T follicular helper cell (primary cell): ENCODE measurements around the gene SCML1.

Experiments
- DNase-seq: peaks from one replicate; pipeline ENCODE4 v3.0.0-alpha.2; 2020; ENCODE audit warnings: low read depth

SCML1 gene

DNA sequence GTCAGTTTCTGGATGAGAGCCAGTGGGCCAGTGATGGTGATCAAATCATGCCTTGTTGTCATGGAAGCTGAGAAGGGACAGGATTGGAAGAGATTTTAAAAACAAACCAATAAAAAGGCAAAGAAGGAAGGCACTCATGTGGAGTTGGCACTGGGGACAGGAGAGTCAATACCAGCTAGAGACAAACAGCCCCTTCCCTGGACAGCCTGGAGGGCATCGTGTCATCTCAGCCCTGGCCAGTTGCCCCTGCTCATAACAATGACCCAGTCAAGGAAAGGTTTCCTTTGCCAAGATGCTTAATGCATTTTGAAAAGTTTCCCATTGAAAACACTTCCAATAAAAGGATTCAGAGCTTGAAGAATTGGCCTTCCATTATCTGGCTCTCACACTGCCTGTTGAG, 55.5 kb downstream of the SCML1 start:
- no peak for DNase-seq

DNA sequence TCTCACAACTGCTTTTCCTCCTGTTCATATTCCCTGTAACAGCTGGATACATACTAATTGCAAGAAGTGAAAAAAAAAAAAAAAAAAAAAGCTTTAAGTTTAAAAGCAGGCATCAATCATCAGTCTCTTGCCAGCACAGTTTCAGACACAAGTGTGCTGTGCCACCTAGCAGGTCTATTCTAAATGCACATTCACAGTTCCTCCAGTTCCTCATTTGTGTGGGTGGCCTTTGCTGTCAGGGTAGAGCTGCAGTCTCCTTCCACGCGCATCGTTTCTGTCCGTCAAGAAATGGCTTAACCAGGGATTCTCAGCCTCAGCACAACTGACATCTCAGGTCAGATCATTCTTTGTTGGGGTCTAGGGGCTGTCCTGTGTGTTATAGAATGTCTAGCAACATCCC, 61.6 kb downstream of the SCML1 start:
- DNase-seq = no peak

DNA sequence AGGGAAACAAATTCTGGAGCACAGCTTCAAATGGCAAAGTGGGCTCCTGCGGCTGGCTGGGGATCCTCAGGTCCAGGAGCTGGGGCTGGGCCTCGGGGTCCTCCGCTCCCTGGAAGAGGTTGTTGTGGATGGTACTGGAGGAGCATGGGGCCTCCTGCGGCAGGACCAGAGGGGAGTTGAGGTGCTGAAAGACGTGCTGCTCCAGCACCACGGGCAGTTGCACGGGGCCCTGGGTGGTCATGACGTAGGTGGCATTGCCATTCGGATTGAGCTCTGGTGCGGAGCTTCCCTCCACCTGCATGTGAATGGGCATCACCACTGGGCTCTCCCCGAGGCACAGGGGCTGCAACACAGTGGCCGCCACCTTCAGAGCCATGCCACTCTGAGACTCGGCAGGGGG, 64.1 kb downstream of the SCML1 start:
- no peak for DNase-seq

DNA sequence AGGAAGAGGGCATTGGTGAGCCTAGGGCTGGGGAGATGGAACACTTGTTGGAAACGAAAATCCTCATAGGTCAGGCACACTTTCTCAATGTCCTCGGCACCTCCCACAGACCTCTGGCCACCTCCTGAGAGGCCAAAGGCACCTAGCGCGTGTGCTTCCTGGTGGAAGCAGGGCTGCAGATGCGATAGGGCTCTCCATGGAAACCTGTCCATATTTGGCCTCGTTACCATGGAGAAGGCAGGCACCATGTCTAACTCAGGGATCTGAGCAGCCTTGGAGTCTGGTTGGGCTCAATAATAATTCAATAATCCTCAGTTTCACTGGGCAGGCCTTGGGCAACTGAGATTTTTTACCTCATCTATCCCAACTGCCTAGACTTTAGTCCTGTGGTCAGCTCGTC, 65.5 kb downstream of the SCML1 start:
- DNase-seq = no peak

DNA sequence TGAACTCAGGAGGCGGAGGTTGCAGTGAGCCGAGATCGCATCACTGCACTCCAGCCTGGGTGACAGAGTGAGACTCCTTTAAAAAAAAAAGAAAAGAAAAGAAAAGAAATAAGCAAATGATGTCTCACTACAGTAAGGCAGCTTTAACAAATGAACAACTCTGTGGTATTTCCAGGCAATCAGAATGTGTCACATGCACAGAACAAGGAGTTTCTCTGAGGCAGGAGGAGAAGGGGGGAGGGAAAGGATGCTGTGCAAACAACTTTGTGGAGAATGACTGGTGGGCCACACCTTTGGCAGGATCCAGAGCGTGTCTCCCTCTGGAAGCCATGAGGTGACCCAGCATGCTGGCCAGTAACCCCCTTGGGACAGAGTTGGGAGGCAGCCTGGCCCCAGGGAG, 66.2 kb downstream of the SCML1 start:
- no peak for DNase-seq
